Measurements from ENCODE around the gene RIC3.

Gene RIC3

GRCh38 chr11:8059571-8060011, 109.2 kb downstream of the RIC3 start:
- no peak for DNase-seq (ENCODE audit: low read depth)
- no peak overlapping the region for H3K4me3 ChIP-seq (ENCODE audit: low read depth, low read length)

- DNase-seq (ENCODE audit: low read depth): no peak
- no peak overlapping the region for H3K4me3 ChIP-seq (ENCODE audit: low read depth, low read length)
Measured at GRCh38 chr11:8059030-8059429, 109.8 kb downstream of the RIC3 start.

GRCh38 chr11:8058216-8058615, 110.6 kb downstream of the RIC3 start:
- DNase-seq (ENCODE audit: low read depth): no peak
- H3K4me3 ChIP-seq (ENCODE audit: low read depth, low read length): no peak overlapping the region

GRCh38 chr11:8056810-8057463, 111.9 kb downstream of the RIC3 start:
- H3K4me3 ChIP-seq (ENCODE audit: low read depth, low read length): no peak overlapping the region
- peak; percentile 53 for DNase-seq (ENCODE audit: low read depth)
